HG03108 (cell line): ENCODE results near the gene KCNH8.
"Not testable (repeated sequence)": the region's sequence is repeated elsewhere in the genome, so short reads cannot be mapped to it uniquely, and the experiment has no call there.

Experiments used
- ATAC-seq: cut with Tn5 transposase; IDR thresholded peaks from one replicate; pipeline ENCODE4 v1.9.1; 2021; ENCODE audit warnings: moderate library complexity; ENCODE audit not compliant: unreplicated experiment

The KCNH8 gene

DNA sequence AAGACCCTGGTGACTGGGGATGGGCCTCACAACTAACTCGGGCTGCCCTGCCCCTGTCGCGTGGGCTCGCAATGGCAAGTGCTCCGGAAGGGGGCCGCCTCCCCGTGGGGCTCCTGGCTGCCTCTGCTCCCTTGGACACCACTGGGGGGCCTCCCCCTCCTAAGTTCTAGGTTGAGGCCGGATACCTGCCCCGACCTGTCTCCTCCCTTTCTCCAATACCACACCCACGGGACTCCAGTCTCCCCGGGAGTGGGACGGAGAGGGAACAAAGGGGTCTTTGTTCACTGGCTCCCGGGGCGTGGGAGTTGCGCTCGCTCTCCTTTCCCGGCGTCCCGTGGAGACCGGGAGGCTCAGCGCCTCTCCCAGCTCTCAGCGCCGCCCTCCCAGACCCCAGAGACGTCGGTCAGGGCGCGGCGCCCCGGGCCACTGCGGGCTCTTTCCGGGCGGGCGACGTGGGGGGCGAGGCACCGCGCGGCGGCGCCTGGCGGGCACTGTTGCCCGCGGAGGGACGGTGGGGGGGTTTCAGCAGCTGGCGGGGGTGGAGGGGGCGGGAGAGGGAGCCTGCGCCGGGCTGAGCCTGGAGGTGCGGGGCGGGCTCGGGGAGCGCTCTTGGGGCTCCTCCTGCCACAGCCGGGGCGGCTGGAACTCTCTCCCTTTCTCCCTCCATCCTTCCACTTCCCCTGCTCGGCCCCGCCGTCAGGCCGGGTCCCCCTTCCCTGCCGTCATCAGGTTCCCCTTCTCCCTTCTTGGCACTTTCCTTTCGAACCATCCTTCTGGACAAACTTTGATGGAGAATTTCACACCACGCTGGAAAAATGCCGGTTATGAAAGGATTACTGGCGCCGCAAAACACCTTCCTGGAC is at the start of gene KCNH8:
Gene KCNH8 (plus strand): TSS at position 606 of the 863 bp plus-strand sequence. CDS start 210 bp downstream, at position 816.
- ATAC-seq, result no peak

DNA sequence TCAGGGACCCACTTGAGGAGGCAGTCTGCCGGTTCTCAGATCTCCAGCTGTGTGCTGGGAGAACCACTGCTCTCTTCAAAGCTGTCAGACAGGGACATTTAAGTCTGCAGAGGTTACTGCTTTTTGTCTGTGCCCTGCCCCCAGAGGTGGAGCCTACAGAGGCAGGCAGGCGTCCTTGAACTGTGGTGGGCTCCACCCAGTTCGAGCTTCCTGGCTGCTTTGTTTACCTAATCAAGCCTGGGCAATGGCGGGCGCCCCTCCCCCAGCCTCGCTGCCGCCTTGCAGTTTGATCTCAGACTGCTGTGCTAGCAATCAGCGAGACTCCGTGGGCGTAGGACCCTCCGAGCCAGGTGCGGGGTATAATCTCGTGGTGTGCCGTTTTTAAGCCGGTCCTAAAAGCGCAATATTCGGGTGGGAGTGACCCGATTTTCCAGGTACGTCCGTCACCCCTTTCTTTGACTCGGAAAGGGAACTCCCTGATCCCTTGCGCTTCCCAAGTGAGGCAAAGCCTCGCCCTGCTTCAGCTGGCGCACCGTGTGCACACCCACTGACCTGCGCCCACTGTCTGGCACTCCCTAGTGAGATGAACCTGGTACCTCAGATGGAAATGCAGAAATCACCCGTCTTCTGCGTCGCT is 45.5 kb upstream of the KCNH8 start:
- ATAC-seq, result not testable (repeated sequence)

DNA sequence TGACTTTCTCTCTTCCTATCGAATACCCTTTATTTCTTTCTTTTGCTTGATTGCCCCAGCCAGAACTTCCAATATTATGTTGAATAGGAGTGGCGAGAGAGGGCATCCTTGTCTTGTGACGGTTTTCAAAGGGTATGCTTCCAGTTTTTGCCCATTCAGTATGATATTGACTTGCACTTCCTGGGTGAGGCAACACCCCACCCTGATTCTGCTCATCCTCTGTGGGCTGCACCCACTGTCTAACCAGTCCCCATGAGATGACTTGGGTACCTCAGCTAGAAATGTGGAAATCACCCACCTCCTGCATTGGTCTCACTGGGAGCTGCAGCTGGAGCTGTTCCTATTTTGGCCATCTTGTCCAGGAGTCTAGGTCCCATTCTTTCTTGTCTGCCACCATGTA is 44.8 kb upstream of the KCNH8 start:
- no peak for ATAC-seq

DNA sequence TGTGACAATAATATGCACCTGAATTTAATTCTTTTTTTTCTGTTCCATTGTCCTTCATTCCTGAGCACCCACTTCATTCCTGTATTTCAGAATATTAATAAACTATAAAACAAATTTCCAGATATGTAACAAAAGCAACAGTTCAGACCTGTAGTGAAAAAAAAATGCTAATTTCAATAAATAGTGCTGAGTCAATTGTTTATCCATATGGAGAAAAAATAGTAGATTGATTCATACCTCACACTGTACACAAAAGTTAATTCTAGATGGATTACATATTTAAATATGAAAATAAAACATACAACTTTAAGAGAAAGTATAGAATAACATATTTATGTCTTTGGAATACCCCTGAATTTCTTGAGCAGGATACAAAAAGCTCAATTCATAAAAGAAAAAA is 43.9 kb upstream of the KCNH8 start:
- ATAC-seq, result no peak

DNA sequence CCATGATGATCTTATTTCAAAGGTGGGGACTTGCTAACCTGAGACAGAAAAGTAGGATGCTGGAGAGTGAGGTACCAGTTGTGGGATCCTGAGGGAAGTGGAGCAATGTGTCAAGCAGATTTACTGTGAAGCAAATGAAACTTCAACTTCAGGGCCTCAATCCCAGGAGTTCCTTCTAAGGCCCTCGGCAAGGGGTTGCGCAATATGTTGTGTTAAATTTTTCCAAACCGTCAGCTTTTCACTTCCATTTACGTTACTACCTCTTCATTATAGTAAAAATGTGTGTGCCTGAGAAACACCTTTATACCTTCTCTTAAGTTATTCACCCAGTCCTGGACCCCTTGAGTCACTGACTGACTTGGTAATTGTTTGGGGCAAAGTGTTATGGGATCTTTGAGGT is 42.5 kb upstream of the KCNH8 start:
- ATAC-seq, result no peak

DNA sequence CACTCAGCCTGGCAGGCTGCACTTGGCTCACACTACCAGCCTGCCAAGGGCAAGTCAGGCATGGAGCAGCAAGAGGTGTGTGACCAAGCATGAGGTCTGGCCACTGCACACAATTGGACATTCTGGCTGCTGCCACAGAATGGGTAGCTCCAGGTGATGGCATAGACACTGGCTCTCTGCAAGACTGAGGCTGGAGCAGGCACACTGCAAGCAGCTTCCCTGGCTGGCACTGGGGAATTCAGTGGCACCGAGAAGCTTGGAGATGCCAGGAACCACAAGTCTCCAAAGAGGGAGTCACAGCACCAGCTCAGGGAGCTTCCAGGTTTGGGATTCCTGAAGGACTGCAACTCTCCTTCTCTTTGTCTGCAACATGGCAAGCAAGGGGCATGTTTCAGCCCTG is 42.0 kb upstream of the KCNH8 start:
- no peak for ATAC-seq

DNA sequence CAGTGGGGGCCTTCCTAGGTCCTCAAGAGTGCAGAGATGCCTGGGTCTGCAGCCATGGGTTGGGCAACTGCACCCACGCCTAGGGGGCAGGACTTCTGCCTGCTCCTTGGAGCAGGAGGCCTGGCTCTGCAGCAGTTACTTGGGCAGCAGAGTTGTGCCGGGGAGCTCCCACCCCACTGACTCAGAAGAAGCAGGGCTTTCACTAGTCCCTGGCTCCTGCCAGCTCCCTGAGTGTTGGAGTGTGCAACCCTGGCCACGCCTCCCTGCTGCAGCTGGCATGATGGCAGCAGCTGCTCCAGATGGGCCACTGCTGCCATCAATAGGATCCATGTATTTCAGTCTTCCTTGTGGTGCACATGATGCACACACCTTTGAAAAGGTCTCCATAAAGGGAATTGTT is 40.6 kb upstream of the KCNH8 start:
- no peak for ATAC-seq

DNA sequence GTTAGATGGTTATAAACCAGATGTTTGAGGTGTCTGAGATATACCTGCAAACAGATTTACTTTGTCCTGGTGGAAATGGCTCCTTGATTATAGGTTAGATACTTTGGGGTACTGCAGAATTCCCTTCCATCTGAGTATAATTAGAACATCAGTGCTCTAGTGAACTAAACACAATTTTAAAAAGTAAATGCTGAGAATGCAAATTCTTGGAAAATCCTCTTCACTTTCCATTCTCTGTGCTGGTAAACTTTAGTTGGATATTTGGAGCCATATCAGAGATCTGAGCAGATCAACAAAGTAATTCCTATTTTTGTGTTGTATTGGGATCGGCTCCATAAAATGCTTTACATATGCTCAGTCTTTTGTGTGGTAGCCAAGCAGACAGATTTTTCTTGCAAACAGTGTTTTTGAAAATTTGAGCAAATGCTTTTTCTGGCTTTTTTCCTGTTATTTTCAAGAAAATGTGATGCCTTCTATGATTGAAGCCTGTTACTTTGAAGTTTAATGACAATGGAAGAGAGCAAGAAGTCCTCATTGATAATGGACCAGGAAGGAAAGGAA is 37.9 kb upstream of the KCNH8 start:
- ATAC-seq, result no peak

DNA sequence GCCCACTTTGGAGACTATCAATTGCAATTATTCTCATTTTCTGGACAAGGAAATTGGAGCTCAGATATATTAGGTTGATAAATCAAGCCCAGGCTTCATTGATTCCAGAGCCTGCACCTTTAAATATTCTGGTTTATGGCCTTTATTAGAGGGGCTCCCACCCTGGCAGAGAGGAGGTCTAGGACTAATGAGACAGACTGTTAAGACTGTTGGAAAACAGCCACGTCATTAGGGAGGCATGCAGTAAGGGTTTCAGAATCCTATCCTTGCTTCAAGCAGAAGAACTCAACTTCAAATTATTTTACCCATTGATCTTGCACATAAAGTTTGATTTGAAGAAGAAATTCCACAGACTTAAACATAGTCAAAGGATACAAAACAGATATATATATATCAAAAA is 33.8 kb upstream of the KCNH8 start:
- no peak for ATAC-seq

DNA sequence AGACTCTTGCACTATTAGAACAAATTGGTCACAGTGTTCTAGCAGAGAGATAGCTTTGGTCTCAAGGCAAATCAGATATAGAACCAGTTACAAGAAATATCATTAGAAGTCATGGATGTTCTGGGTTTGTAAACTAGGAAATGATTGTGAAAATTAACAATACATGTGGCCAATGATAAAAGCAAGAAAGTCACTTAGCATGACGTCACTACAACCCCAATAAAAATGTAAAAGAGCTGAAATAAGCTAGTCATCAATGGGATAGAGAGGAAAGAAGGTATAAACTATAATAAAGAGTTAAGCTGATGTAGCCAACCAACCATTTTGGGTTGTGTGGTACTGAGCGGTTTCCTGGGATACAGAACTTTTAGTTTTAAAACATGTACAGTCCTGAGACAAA is 32.1 kb upstream of the KCNH8 start:
- ATAC-seq, result no peak

DNA sequence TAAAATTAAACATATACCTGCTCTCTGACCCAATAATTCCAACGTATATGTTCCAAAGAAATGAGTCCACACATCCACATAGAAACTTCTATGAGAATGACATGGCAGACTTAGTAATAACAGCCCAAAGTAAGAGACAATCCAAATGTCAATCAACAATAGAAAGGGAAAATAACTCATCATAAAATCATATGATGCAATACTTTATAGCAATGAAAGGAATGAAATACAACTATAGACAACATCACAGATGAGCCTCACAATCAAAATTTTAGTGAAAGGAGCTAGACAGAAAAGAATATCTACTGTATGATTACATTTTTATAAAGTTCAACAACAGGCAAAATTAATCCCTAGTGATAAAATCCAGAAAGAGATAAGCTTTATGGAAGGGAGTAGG is 23.6 kb upstream of the KCNH8 start:
- ATAC-seq, result no peak

DNA sequence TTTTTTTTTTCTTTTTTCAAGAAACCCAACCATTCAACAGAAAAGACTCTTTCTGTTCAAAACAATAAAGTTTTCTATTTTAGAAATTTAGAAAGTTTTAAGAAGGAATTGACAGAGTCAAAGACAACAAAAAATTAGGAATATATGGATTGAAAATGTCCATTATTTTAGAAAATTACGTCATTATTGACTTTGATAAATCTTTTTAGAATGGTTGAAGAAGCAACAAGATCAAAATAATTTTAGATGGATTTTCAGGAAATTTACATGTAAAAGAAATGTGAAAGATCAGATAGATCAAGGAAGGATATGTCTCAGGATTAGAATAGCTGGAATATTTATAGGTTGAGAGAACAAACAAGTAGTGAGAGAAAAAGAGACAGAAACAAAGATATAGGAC is 8.4 kb upstream of the KCNH8 start:
- no peak for ATAC-seq

DNA sequence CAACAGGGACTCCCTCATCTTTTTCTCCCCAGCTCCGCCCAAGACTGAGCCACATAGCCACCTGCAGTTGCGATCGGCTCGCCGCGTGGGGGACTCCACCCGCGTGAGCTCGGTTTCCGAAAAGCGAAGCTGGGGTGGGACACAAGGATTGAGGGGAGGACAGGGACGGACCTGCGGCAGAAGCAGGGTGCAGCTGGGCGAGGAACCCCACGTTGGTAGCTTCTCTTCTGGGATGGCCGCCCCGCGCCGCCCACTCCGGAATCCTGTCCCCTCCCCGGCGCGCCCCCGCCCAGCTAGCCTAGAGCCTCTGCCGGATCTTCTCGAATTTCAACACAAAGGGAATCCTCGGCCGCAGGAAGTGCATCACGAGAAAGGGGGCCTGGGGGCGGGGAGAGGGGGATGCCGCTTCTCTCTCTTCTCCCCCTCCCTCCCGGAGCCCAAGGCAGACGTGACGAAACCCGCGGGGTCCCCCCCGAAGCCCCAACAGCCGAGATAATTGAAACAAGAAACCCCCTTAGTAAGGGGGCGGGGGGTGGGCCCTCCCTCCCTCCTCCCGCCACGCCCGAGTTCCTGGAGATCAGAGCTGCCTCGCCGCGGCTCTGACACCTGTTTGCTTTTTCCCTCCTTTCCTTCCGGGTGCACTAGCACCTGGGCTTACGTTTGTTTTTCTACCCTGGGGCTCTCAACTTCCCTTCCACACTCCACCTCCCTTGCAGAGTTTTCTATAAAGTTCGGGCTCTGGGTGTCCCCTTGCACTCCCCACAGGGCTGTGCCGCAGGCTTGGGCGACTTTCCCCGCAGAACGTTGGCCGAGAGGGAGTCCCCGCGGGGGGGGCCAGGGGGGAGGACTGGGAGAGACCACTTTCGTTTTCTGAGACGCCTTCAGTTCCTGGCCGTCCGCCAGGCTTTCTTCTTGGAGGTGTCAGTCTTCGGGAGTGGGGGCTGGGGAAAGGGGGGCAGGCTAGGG is 1.3 kb upstream of the KCNH8 start:
- ATAC-seq, result peak; percentile 71

DNA sequence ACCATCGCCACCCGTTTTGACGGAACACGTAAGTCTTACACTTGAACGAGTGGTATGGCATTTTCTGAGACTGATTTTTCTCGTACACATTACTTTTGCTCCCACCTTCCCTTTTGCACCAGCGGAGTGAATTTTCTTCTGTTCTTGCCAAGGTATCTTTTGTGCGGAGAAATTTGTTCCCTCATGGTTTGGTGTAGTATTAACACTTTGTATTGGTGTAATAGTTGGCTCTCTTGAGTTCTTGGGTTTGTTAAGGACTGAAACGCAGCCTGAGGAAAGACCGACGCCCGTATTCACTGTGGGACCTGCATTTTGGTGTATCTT is 420 bp downstream of the KCNH8 start:
- ATAC-seq, result no peak

DNA sequence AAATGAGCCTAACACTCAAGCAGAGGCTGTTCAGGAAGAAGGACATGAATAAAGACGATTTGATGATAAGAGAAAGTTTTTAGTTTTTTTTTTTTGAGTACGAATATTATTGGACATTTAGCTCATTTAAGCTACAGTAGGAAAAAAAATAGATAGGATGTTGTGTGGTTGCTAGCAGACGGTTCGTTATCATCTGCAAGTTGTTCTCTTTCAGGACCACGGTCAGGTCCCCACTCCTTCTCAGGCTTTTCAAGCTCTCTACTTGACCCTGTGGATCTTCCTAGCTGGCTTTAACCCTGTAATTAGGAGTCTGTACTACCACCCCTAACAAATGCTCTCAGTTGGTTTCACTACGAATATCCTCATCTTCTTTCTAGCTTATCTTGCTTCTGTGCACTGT is 1.1 kb downstream of the KCNH8 start:
- ATAC-seq, result no peak

DNA sequence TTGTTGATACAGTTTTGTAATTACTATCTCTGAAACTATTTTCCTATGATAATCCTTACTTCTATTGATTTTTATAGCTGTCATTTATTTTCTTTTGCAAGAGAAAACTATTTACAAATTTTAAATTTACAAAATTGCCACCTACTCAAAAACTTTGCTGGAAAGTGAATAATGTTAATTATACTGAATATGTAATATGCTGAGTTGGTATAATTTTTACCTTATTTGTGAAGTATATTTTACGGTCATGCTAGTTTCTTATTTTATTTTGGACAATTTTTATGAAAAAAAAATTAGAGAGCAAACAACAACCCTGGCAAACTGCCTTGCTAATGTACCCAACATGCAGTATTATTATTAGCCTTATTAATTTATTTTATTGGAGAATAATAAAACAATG is 2.9 kb downstream of the KCNH8 start:
- no peak for ATAC-seq

DNA sequence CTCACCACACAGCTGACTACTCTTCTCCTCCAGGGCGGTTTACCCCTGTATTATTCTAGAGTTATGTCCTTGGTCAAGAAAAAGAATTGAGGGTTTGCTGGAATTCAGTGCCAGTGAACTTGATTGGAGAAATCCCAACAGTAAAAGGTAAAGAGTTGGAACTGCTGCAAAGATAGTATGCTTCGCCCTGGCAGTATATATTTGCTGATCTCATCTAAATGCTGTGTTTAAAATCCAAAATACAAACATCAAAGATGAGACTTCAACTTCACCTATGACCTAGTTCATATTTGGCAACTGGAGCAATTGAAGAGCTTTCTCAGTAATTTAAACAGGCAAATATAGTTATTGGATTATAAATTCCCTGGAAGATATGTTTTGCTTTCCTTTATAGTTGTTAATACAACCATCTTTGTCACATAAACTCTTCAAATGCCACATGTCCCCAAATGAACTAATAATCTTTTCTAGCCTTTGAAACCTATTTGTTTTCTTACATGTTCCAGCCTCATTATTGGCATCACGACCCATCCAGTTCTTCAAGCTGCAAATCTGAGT is 6.5 kb downstream of the KCNH8 start:
- no peak for ATAC-seq

DNA sequence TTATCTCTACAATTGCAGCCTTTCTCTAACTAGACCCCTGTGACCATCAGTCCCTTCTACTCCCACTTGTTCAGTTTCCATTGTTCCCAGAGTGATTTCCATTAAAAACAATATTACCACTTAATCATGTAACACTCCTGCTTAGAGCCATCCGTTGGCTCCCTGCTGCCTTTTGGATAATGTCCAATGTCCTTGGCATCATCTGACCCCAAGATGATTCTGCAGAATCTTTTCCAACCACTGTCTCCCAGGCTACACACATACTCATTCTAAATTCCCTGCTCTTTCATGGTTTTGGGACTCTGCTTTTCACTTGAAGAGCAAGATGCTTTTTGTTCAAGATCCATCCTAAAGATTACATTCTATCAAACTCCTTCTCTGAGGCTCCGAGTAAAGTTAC is 7.1 kb downstream of the KCNH8 start:
- no peak for ATAC-seq

DNA sequence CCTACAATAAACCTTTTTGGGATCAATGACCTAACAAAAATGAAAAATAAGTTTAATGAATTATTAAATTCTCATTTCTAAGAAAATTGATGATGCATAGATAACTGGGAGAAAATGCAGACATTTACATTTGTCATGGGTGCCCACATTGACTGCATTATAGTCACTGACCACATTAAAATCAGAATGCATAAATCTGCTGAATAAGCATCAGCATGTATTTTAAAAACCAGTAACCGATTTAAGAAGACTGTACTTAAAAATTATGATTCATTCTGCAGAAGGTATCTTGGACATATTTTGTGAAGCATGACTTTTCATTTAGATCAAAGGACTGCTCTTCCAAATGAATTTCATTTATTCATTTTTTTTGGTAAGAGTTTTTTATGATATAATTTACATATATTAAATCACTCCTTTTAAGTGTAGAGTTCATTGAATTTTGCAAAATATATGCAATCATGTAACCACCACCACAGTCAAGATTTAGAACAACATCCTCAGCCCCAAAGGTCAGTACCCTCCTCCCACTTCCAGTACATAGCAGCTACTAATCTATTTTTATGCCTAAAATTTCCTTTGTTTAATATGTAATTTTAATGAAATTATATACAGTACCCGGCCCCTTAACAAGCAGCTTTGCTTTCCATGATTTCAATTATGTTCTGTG is 11.8 kb downstream of the KCNH8 start:
- no peak for ATAC-seq

DNA sequence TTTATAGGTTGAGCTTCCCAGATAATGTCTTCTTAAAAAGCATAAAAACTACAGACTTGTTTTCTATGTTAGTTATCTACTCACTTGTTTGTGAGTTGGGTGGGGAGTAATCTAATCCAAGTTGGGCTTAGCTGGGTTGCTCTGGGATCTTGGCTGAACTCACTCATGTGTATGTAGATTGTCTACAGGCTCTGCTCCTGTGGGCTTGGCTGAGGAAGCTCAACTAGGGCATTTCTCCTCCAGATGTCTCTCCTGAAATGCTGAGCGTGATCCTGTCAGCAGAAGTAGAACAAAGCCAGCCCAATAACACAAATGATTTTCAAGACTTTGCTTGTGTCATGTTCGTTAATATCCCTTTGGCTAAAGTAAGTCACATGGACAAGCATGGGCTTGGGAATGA is 17.3 kb downstream of the KCNH8 start:
- no peak for ATAC-seq
